Forelimb muscle (tissue), 1 donor: Measurements from ENCODE around the gene SFXN3. TPM values are rescaled to one million over a fixed set of nuclear protein-coding genes. Genes with fewer than 3 reads are reported as not detected.
"Not testable (repeated sequence)": the region's sequence is repeated elsewhere in the genome, so short reads cannot be mapped to it uniquely, and the experiment has no call there.

ENCODE experiments used
- DNase-seq: peaks from one replicate; pipeline ENCODE4 v3.0.0-alpha.2; 2013; ENCODE audit warnings: low read depth
- polyA plus RNA-seq: library from polyadenylated mRNA; unstranded; fragments of 120-200 nt; gene quantifications from one replicate; pipeline ENCODE4 v1.2.1, GENCODE V29; 2013; ENCODE audit not compliant: insufficient read length

SFXN3 gene
- polyA plus RNA-seq, 1 donor = 22.5 TPM

DNA sequence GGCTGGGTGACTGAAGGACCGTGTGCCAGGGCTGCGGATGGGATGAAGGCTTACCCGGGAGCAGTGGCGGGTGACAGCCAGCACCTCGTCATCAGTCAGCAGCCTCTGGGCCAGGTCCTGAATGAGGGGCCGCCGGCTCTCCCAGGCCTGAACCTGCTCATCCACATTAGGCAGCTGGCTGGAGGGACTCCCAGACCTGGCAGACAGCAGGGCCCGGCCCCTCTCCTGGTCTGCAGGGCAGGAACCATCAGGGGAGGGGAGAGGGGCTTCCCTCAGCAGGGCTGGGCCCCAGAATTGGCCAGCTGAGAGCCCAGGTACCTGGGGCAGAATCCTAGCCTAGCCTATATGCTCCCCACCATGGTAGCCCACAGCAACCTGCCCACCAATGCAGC is 15.5 kb upstream of the SFXN3 start:
- no peak for DNase-seq

DNA sequence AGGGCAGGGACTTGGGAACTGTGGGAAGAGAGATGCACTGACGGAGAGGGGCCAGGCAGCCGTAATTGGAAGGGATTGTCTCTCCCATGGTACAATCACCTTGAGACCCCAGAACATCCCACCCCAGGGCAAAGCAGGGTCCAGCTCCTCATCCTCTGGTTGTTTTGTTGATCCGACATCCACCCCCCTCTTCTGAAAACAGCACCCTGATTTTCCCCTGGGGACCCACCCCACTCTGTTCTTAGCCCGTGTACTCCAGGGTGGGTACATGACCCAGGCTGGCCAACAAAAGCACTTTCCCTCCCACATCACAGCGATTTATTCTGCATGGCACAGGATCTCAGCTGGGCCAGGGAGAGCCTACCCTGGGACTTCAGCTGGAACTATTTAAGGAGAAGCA is 14.2 kb upstream of the SFXN3 start:
- no peak for DNase-seq

DNA sequence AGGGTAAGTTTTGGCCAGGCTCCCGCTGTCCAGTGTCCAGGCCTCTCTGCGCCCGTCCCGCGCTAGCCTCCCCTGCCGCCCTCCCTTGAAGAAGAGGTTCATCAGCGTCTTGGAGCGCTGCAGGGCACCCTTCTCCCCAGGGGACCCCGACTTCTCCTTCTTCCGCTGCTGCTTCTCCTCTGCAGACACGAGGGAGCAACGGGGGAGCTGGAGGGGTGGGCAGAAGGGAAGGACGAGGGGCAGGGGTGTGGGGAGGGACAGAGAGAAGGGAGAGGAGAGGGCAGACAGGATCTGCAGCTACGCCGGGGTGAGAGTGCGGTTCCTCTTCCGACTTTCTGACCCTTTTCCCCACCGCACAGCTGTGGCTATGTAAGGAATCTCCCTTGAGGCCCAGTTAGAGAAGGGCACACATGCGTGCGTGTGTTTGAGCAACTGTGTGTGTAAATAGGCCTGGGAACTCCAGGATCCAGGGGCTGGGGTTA is 12.9 kb upstream of the SFXN3 start:
- DNase-seq = no peak

DNA sequence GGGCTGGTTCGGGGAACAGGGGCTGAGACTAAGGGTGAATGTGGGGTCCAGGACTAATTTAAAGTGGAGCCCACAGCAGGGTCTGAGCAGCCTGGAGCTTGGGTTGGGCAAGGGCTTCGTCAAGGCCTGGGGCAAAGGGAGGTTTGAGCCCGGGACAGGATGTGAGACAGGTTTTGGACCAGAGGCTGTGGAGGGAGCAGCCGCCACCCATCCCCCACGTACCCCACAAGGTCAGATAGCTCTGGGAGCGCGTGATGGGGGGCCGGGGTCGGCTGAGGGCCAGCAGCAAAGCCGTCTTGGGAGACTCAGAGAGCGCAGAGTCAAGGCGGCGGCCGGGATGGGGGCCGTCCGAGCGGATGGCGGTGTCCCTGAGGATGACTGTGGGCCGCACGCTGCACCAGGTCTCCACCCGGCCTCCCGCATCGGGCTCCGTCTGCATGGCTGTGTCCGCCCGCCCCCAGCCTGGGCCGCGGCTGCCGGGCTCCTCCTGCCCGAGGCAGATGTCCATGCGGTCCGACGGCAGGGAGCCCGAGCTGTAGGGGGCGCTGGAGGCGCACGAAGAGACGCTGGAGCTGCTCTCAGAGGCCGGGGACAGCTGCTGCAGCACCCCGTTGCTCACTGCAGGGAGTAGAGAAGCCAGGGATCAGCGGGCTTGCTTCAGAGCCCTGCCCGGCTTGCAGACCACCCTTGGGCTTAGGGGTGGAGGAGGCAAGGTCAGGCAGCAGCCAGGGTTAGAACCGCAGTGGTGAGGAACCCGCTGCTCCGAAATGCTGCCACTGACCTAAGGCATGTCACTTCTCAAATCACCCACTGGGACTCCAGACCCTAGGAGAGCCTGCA is 12.2 kb upstream of the SFXN3 start:
- no peak for DNase-seq

DNA sequence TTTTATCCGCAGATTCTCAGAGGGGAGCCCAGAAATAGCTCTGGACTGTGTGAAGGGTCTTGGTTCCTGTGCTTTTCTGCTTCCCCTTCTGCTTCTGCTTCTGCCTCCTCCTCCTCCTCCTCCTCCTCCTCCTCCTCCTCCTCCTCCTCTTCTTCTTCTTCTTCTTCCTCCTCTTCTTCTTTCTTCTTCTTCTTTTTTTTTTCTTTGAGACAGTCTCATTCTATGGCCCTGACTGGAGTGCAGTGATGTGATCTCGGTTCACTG is 11.7 kb upstream of the SFXN3 start:
- no peak for DNase-seq

DNA sequence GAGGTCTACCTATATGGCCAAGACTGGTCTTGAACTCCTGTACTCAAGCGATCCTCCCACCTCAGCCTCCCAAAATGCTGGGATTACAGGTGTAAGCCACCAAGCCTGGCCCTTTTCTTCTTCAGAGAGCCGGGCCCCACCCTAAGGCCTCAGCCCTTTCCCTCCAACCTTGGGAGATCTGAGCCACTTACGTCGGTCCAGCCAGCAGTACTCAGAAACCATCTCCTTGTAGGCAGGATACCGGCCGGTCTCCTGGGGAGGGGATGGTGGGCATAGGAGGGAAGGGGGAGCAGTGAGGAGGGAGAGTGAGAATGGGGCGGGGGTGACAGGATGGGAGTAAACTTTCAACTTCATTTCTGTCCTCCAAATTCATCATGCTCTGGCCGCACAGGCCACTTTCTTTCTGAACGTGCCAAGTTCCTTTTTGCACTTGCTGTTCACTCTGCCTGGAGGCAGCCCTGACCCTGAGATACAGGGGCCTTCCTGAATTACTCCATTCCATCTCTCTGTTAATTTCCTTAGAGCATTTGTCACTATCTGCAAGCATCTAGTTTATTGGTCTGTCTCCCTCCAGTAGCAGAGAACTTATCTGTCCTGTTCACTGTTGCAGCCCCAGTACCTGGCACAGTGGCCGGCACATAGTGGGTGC is 10.5 kb upstream of the SFXN3 start:
- DNase-seq = no peak

DNA sequence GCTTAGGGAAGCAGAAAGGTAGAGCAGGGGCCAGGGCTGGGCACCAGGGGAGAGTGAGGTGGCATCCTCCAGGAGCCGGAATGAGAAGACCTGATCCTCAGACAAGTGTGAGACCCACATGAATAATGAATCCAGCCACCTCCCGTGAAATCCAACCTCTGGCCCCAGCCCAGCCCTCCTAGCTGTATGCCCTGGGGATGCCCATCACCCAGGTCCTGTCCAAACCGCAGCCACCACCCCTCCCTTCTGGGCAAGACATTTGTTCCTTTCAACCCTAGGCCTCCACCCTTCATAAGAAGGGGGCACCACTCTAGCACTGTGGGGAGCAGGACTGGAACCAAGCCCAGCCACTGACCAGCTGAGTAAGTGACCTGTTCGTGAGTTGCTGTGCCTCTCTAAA is 9.8 kb upstream of the SFXN3 start:
- no peak for DNase-seq

DNA sequence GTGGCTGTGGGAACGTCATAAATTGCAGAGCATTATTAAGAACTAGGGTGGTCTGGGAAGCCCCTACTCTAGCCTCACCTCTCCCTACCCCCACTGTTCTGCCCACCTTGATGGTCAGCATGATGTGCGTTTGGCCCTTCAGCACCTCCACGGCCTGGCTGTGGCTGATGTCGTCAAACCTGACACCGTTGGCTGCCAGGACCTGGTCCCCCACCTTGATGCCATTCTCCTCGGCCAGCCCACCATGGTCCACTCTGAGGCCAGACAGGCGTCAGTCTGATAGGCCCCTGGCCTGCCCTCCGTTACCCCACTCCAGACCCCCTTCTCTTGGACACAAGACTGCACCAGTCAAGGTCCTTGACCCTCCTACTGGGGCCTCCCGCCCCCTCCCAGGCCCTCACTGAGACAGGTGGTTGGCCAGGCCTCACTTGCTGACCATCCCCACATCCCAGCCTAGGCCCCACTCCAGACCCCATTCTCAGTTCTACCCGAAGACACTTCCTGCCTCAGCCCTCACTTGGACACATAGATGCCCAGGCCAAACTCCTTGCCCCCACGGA is 9.3 kb upstream of the SFXN3 start:
- no peak for DNase-seq

DNA sequence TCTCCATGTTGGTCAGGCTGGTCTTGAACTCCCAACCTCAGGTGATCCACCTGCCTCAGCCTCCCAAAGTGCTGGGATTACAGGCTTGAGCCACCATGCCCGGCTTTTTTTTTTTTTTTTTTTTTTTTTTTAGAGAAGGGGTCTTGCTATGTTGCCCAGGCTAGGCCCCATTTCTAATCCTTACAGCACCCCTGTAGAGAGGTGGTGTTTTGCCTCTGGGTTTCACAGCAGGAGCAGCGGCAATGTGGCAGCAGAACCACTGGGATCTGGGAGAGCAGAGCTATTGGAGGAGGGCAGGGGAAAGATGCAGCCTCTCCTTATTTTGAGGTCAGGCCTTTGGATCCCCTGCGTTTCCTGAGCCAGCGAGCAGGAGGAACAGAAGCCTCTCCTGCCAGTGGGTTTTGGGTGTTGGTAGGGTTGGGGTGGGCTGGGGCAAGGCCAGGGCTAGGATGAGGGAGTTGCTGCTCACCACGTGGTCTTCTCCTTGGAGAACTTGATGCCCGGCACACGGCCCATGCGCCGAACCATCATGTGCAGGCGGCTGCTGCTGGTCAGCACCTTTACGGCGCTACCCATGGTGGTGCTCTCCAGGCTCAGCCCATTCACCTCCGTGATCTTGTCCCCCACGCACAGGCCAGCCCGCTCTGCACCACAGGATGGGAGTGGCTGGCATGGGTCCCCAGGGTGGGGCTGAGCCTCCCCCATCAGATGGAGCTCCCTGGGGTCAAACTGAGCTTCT is 7.9 kb upstream of the SFXN3 start:
- DNase-seq = no peak

DNA sequence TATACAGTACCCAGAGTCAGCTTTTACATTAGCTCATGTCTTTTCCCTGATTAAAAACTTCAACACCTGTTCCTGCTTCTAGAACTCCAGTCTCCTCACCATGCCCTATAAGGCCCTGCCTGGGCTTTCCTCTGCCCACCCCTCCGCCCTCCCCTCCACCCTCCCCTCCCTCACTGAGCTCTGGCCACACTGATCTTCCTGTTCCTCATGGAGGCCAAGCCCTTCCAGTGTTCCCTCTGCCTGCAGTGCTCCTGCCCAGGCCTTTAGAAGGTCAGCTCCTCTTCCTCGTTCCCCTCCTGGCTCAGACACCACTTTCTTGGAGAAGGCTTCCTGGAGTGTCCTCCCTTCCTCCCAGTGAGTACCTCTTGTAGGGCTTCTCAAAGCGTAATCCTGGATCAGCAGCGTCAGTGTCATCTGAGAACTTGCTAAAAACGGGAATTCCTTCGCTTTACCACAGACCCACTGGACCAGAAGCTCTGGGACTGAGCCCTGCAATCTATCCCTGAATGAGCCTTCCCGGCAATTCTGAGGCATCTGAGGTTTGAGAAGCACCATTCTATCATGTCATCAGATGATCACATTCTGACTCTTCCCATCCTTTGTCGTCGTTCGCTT is 3.8 kb upstream of the SFXN3 start:
- no peak for DNase-seq

DNA sequence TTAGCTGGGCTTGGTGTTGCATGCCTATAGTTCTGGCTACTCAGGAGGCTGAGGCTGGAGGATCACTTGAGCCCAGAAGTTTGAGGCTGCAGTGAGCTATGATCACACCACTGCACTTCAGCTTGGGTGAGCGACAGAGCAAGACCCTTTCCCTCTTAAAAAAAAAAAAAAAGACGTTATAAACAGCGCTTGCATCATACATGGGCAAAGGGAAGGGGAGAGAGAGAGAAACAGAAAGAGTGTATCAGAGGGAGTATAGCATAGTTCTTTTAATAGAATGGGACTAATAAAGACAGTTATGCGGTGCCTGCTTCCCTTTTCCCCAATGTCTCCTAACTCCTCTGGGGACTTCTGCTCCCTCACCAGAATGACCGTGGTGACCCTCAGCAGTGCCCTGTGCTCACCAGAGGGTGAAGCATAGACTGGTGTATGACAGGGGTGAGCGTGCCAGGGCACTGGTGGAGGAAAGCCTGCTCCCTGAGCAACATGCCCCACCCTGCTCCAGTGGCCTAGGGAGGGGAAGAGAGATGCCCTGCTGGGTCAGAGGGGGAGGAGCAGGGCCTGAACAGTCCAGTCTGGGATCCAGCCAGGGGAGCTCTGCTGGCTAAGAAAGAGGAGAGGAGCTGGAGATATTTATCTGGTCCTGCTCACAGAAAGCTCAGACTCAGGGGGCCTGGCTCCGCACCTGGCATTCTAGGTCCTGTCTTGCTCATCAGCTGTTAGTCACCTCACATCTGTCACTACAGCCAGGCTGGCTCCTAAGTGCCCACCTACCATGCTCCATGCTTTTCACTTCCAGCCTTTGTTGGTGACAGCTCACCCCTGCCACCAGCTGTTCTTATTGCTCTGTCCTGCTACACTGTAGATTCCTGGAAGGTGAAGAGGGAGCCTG is 2.3 kb upstream of the SFXN3 start:
- DNase-seq = no peak

DNA sequence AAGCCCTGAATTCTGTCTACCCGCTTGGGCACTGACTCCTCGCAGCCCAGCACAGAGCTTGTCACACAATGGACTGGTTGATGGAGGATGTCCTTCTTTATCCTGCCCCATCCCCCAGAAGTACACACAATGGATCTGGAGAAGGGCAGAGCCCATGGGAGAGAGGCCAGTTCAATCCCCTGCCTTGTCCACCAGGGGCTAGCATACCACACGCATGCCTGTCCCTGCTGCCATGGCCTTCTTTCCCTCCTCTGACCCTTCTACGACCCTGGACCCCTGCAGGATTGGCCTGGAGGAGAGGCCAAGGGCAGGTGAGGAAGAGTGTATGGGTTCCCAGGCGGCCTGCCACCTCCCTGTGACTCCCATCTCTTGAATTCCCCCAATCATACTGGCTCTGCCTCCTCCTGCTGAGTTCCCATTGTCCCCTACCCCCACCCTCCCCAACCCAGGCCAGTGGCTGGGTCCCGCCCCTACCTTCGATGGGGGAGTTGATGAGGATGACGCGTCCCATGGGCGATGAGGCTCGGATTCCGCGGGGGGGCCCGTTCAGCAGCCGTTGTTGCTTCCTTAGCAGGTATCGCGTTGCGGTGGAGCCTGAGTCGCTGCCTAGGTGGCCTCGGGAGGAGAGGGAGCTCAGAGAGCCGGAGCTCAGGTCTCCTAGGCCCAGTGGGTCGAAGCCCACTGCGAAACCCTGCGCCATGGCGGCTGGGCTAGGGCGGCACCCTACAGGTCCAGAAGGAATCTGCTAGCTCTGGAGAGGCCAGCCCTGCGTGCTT is 1.3 kb upstream of the SFXN3 start:
- DNase-seq = no peak

DNA sequence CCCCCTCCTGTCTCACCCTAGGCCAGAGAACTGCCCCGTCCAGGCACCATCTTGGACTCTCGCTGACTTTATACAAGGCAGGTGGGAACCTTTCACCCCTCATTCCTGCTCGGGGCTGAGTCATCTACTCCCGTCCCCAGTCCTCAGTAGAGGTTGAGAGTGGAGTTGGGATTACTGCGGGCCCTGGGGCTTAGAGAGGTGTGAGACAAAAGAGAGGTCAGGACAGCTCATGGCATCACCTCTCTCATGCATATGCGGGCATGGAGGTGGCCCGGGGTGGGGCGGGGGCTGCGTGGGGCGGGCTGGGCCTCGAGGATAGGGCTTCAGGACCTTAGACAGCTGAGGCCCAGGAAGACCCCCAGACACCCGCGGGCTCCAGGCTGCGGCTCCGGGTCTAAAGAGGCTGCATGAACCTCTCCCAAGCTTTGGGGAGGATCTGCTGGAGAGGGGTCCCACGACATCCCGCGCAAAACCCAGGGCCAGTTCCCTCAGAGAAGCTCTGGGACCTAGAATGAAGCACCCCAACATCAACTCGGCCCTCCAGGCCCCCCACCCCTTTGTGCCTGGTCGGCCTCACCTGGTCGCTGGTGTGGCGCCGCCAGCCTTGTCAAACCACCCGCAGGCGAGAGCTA is 422 bp upstream of the SFXN3 start:
- no peak for DNase-seq

DNA sequence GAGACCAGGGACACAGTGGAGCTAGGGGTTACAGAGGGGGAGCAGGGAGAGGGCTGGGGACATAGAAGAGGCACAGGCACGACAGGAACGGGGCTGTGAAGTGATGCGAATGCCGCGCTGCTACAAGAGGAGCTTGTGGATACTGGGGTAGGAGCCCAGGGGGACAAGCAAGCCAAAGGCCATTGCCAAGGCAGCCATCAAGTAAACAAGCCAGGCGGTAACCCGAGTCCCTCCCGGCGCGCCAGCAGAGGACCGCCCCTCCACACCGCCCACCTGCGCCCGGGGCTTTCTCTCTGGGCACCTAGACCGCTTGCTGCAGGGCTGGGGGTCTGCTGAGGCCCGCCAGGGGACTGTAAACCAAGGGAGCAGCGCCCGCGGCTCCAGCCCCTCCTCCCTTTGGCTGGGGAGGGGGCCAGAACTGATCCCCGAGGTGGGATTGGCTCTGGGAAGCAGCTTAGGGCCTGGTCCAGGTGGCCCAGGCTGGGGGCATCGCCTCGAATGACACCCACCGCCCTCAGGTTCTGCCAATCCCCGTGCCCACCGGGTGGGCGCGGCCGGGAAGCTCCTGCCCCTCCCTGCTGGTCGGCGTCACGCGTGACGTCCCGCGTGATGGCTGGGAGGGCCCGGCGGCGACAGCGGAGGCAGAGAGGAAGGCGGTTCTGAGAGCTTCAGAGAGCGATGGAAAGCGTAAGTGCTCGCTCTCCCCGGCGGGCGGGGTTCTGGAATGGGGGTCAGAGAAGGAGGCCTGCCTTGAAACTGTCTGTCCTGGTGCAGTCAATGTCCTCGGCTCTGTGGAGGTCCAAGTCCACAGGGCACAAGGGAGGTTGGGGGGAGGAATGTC is 982 bp downstream of the SFXN3 start:
- DNase-seq = no peak

DNA sequence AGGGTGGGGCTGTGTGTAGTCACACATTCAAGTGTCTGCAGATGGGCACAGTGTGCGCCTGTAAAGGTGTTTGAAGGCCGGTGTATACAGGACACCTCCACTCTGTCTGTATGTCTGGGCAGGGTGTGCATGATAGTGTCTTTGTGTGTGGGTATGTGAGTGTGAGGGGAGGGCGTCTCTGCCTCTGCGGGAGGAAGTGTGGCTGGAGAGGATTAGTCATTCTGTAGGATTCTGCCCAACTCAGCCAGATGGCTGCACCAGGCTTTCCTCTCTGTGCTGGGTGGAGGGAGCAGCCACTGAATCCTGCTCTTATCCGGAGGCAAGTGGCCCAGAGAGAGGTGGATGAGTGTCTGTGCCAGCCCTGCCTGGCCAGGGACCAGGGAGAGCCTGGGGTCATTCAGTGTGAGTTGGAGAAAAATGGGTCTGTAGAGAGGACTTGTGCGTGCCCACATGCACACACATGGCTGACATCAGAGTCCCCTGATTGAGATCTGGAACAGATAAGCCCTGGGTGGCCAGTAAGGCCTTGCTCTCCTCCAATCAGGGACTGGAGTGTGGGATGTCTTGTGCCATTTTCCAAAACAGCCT is 1.7 kb downstream of the SFXN3 start:
- peak; percentile 48 for DNase-seq

DNA sequence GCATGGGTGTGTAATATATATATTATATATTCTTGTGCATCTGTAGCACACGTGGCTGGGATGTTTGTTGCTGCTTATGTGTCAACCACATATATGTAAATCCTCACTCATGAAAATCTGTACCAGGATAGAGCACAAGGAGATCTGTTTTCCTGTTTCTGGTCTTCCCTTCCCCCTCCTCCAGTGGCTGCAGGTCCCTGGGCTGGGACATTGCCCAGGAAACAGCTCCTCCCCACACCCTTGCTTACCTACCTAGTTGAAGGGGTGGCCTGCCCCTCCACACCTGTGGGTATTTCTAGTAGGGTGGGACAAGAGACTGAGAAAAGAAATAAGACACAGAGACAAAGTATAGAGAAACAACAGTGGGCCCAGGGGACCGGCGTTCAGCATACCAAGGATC is 2.2 kb downstream of the SFXN3 start:
- DNase-seq = no peak

DNA sequence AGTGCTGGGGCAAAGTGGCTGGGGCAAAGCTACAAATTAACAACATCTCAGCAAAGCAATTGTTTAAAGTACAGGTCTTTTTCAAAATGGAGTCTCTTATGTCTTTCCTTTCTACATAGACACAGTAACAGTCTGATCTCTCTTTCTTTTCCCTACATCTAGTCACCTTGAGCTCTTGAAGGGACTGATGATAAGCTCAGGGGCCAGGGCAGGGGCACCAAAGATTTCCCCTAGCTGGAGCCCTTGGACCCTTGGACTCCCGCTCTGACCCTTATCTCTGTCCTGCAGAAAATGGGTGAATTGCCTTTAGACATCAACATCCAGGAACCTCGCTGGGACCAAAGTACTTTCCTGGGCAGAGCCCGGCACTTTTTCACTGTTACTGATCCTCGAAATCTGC is 3.4 kb downstream of the SFXN3 start:
- DNase-seq = not testable (repeated sequence)

DNA sequence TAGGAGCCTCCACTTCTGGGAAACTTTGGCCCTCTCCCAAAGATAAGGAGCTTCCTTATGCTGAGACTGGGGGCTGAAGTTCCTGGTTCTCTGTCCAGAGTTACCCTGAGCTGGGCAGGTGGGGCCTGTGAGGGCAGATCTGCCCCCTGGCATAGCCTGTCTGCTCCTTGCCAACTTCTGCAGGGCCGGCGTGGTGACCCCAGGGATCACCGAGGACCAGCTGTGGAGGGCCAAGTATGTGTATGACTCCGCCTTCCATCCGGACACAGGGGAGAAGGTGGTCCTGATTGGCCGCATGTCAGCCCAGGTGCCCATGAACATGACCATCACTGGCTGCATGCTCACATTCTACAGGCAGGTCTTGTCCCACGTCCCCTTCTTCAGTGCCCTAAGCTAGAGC is 4.3 kb downstream of the SFXN3 start:
- no peak for DNase-seq
